Erythroblast (primary cell): Measurements from ENCODE around the gene CCSER2.

ENCODE experiments used
- GATA1 ChIP-seq: IDR thresholded peaks from 2 replicates; pipeline ENCODE4 v1.6.1; 2011; ENCODE audit warnings: low read depth, mild to moderate bottlenecking, control low read depth, low read length, moderate library complexity
- POLR2A ChIP-seq: IDR thresholded peaks from 2 replicates; pipeline ENCODE4 v1.6.1; 2011; ENCODE audit warnings: mild to moderate bottlenecking, low read length

- TF ChIP-seq POLR2A (no peak), GATA1 (no peak)
These were observed 34.8 kb upstream of the CCSER2 start for GRCh38 chr10:84293574-84294016.
